ENCODE measurements around the gene GABRA4.

Gene GABRA4

DNA sequence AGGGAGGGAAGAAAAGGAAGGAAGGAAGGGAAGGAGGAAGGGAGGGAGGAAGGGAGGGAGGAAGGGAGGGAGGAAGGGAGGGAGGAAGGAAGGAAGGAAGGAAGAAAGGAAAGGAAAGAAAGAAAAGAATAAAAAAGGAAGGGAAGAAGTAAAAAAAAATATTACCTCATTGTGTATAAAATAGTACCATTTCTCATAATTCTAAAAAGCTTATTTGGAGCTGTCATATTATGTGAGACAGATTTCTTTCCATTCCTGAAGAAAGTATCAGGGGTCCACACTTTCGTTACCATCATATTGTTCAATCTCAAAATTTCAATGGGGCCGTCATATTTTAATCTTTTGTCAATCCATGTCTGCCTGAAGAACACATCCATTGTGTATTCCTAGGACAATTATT lies 16.1 kb downstream of the GABRA4 start:
- DNase-seq: no peak

DNA sequence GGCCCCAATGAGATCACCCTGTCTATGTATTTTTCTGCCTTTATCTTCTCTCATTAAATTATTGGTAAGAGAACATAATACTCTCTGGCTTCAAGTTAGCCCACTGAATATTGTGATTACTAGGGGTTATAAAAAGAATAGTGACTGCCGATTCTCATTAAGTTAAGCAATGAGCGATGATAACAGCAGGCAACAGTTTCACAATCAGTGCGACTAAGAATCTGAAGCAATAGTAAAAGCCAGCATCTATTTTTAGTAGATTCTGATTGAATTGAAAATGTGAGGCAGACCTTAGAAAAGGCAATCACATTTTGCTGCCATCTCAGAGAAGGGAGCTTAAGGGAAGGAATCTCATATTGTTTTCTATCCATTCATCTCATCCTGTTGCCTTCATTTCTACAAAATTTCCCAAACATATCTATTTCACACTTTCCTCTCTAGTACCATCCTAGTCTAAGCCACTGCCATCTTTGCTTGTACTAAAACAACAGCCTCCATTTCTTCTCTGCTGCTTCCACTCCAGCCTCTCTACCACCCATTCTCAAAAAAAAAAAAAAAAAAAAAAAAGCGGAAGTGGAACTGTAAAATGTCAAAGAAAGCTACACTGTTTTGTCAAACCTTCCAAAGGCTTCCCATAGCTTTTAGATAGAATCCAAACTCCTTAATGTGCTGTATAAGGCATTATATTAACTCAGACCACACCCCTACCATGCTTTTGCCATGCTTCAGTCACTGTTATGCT lies 17.4 kb downstream of the GABRA4 start:
- DNase-seq: no peak

DNA sequence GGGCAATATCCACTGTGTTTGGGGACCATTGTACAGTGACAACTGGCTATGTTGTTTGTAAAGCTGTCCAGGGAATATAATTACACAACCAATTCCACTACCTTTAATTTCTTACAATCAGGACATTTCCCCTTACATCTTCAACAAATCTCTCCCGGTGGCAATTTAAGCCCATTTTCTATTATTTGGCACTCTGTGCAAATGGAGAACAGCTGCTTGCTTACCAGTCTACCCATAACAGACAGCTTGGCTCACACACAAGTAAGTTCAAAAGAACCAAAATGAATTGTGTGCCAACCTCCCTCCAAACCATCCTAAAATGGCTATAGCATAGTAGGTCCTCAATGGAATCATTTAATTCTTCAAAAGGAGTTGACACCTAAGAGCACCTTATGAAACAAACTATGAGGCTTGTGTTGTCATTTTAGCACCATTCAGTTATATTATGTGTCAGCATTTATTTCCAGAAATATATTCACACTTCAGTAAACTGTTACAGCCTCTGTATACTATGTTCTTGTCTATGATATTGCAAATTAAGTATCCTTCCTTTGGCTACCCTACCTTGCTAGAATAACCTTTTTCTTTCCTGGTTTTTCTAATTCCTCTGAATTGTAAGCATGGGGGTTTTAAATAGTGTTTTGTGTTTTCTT lies 18.4 kb downstream of the GABRA4 start:
- DNase-seq: no peak

DNA sequence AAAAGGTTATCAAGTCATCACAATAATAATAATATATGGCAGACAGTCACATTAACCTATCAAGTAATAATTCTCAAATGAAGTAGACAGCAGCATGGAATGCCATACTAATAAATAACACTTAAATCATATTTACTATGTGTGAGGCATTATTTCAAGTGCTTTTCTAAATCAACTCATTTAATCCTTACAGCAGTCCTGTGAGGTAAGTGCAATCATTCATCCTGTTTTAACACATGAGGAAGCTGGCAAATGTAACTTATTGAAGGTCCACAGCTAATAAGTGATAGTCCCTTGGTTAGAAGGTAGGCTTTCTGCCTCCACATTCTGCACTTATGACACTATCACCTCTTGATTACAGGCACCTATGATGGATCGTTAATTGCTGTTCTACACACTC lies 24.5 kb downstream of the GABRA4 start:
- DNase-seq: no peak

DNA sequence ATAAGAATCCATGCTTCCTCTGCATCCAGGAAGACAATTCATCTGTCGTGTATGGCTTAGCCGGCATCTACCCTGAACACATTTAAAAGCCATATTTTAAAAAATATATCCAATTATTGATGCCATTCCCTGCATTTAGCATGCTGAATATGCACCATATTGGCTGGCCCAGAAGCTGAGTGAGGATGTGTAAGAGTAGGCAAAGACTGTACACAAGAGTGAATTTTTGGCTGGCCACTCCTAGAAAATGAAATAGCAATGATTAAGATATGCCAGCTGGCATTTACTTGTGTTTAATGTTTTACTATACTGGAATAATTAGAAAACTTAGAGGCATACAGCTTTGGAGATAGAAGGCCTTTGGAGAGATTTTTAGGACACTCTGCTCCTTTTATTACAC lies 25.8 kb downstream of the GABRA4 start:
- DNase-seq: no peak

DNA sequence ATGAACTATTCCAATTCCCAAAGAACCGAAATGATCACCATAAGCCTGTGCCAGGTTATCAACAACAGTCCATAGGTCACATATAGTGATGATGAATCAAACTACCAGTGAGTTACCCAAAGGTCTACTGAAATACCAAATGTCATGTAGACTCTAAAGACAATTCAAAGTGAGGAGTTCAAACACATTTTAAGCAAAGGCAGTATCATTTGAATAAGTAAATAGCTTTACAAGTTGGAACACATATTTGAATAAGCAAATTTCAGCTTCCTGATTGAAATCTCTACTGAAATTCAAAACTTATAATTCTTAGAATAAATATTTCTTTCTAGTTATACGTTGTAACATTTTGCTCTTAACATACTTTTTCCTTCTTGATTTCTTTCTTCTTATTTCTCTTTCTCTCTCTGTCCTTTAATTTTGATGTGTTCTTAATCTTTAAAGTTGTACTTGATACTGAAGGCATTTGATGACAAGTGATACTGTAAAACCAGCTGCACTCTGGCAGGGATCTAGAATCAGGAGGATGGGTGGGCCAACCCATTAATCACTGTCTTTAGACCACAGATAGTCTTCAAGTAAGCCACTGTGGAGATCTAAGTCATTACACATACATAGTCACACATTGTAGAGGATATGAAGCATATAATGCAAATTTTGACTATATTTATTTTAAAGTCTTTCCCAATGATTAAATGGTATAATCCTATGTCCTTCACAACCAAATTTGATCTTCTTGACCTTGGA lies 34.5 kb downstream of the GABRA4 start:
- no peak for DNase-seq

DNA sequence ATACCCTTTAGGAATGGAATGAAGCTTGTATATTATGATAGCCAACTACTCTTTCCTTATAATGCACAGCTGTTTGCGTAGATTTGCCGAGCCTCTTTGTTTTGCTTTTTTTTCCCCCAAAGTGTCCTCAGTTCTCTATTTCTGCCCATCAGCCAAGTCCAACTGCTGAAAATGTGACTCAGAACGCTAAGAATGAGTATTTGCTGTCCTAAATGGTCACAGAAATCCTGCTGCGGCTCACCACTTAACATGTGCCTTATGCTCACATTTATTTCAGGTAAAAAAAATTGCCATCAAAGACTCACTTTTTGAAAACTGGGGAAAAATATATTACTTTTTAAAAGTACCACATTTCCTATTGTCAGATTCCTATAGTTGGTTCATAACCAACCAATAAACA lies 36.9 kb downstream of the GABRA4 start:
- DNase-seq: no peak

DNA sequence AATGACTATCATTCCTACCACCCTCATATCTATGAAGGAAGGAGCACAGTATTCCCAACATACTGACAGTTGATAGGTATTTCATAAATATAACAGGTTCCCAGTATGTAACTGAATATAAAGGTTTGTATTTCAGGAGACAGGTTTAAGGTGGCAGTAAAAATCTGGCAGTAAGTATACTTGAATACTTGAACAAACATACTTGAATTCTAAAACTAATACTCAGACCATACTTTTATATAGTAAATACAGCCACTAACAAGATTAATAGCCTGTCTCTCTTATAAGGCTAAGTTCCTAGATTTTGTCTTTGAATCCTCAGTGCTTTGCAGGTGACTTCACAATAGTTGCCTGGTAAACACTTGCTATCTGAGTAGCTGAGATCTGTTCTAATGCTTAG lies 37.8 kb downstream of the GABRA4 start:
- no peak for DNase-seq

DNA sequence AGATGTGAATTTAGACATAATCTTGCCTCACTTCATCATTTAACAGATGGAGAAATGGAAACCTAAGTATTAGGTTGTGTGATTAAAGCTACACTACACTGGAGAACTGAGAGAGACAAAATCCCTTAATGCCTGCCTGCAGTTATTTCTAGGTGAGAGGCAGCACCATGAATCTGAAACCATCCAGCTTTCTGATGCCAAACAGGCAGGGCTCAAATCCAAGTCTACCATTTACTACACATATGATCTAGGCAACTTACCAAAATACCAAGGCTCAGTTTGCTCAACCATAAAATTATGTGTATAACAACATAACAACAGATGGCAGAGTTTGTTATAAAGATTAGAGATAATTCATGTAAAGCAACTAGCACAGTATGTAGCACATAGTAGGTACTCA lies 38.7 kb downstream of the GABRA4 start:
- DNase-seq: no peak

DNA sequence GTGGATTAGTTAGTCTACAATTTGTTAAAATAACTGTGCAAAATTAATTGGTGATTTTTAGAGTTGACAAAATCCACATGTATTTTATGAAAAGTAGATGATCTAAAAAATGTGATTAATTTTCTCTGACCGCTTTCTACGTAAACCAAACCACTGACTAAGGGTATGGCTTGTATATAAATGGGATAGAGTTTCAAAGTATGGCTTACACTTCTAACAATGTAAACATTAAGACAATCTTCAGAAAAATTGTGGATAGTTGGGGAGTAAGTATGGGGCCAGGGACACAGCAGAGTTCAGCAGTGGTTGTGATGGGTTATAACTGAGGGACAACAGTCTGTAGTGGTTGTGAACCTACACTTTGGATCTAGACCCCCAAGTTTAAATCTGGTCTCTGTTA lies 39.8 kb downstream of the GABRA4 start:
- DNase-seq: no peak

DNA sequence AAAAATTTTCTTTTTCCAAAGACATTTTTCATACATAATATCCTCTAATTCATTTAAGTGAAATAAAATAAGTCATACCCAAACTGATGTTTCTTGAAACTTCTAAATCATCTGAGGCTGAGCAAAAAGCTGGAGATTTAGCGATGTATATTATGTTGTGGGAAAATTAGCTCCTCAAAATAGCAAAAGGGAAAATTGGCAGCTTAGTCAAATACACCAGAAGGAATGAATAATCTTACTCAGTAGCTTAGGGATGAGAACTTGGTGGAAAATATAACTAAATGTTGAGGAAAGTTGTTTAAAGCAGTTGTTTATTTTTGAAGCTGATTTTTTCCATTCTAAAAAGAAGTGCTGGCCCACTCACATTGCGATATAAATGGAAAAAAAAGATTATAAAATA lies 40.9 kb downstream of the GABRA4 start:
- DNase-seq: no peak

DNA sequence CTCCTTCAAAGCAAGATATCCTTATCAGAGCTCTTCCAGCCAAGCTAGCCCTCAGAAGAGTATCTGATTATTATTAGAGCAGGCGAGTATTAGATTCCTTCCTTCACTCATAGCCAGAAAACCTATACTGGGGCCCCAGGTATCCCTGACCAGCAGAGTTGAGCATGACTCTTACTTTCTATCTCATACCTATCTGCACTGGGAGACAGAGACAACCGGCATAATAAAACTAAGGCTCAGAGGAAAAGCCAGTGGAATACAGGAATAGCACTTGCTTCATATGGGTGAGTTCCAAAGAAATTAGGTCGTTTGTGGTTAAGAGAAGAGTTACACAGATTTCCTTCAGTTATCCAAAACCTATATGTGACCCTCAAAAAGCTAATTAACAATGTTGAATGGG lies 42.6 kb downstream of the GABRA4 start:
- no peak for DNase-seq

DNA sequence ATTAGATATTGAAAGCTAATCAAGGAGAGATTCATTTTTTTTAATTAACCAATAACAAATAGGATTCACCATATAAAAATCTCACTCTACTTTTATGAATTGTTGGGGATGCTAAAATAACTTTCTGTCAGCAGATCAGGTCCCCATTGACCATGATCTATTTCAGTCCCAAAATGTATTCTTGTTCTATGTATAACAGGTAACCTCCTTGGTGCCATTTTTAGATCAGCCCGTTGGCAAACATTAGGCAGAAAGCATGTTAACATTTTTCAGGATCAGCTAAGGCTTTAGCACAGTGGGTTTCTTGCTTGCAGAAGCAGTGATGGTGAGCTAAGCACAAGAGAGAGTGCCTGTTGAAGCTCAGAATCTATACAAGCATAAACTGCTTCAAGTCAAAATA lies 43.6 kb downstream of the GABRA4 start:
- no peak for DNase-seq

DNA sequence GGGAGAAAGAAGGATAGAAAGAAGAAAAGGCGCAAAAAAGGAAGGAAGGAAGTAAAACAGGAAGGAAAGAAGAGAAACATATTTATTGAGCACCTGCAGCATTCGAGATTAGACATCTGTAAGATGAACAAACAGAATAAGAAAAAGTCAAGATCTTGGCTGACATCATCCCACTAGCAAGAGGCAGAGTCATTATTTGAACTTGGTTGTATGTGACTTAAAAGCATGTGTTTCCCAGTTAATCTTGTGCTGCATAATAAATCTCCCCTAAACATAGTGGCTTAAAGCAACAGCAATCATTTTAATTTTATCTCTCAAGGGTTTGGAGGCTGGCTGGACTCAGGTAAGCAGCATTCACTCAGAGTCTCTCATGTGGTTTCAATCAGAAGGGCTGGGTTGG lies 45.8 kb downstream of the GABRA4 start:
- no peak for DNase-seq

DNA sequence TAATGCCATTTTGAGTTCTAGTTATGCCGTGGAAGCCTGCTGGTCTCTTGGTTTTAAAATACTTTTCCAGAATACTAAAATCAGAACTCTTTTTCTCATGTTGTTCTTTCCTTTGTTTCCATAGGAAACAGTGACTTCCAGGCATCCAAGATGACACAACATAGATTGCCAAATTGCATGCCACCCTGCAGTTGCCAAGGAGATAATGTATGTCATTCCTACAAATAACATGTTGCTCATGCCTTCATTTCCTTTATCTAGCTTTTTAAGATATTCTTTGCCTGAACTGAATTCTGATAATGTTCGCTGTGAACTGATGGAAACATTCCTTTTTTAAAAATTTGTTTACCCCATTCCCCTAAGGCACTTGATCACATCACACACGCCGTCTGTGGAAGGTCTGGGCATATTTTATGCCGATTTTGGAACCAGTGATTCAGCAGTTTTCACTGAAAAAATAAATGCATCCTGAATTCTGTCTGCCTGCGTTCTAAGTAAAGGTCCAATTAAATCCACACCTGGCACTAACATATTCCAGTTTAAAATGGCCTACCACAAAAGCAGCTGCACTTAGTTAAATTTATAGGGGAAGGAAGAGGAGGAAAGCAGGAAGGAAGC lies 46.4 kb downstream of the GABRA4 start:
- no peak for DNase-seq

DNA sequence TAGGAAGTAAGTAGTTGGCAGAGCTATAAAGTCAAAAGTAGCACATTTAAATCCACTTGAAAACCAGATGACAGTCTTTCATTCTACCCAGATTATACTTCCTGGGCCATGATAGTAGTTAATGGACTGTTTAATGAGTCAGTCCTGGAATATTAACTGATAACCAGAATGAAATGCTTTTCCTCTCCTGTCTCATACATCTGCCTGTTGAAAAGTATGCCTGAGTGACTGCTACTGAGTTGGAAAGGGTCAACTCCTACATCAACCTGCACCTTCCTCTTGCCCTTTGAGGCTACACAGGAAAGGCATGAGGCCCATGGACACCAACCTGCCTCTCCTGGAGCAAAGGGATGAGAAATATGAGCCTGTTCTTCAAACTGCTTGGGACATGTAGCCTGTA lies 48.3 kb downstream of the GABRA4 start:
- DNase-seq: no peak

DNA sequence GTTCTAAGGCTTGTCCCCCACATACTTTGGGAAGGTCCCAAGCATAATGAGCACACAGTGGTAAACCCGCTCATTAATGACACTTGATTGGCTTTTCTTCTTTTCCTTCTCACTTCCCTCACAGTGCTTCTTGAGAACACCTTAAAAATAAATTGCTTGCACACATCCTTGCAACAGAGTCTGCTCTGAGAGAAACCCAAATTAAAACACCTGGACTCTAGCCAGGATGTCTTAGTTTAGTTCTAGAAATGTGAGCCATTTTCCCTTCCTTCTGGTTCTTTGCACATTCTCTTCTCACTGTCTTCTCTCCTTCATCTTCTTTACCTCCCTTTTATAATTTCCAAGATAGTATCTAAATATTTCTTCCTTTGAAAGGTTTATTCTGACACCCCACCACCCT lies 49.0 kb downstream of the GABRA4 start:
- DNase-seq: no peak

DNA sequence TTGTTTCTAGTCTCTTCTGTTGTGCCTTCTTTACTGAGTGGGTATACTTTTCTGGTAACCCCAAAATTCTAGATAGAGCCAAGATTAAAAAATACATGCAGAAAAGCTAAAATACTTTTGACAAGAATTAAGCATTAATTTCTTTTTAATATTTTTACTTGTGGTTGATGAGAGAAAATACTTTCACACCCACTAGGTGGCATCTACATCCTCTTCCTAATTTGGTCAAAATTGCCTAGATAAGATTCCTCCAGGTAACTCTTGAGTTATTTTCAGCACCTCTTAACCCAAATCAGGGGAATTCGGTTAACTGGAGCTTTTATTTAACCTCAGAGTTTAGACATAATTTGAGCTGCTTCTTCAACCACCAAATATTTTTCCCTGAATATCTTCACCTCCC lies 55.9 kb downstream of the GABRA4 start:
- no peak for DNase-seq

DNA sequence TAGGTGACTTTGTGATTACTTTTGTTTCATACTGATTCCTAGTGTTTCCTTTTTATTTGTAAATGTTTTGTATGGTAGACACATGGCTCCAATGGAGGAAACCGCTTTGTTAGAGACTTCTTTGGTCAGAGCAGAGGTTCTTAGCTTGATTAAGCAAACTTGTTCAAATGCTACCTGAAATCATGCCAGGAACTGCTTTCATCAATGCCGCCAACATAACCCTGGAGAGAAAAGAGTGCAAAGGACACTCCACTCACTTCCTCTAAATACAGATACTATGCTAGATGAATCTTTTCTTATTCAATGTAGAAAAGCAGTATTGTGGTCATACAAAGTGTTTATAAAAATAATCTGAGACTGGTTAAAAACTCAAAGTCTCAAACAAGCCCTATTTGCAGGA lies 58.7 kb downstream of the GABRA4 start:
- no peak for DNase-seq

DNA sequence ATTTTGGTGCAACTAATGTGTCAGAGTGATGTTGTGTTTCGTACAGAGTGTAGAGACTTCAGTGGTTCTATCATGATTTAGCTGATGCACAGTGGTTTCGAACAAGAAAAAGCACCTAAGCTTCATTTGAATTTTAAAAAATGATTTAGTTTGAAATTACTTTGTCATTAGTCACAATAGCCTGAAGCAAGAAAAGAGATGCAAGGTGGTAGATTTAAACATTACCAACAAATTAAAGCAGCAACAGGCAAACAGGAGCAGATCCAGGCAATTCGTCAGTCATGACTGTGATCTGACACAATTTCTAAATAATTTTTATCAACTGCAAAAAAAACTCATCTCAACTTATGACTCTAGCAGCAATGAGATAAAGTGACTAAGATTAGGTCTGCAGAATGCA lies 59.7 kb downstream of the GABRA4 start:
- no peak for DNase-seq

DNA sequence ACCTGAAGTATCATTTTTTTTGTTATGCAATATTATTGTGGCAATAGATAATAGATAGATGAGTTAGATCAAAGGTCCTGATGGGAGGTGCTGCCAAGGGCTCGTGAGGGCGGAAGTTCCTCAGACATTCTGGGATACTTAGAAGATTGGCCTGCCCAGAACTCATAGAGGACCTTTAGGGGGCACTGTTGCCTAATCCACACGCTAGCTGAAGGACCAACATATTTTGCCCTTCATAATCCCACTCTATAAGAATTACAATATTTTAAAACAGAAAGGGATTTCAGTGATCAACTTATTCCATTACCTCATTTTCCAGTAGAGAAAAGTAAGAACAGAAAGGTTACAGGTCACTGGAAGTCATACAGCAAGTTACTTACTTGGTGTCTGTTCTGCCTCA lies 61.4 kb downstream of the GABRA4 start:
- no peak for DNase-seq

DNA sequence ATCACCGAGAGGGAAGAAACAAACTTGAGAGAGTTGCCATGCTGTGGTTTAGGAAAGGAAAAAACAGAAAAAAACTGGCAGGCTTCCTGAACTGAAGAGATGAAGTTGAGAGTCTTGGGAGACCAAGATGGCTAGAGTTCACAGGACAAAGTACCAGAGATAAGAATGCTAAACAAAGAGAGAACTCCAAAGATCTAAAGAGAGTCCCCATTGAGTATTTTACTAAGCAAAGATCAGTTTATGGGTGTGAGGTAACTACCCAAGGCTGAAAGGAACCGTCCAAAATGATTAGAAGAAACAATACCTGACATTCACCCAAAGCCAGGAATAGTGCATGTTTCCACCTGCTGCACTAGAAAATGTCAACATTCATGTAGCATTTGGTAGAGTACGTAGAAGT lies 62.5 kb downstream of the GABRA4 start:
- no peak for DNase-seq

DNA sequence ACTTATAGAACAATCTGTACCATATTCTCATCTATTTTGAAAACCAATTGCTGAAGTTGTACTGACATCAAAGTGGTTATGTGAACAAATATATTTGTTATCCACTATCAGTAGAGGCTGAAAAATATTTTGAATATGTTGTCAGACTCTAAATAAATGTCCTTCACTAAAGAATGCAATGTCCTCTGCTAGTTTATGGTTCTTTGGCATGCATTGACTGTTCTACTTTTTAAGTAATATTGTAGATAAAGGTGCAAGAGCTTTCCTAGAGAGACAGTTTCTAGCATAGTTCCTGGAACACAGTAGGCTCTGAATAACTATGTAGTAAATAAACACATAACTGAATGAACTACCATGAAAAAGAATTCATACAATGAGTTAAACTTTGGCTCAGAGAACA lies 66.2 kb downstream of the GABRA4 start:
- DNase-seq: no peak

Measured in activated CD8-positive, alpha-beta memory T cell treated with anti-CD3 and anti-CD28 coated beads, Interleukin-2, amount 50 U/mL, for 48 hours (primary cell).